Activated T-cell treated with anti-CD3 and anti-CD28 coated beads for 24 hours (primary cell): ENCODE data around the gene CAMK4.
A peak's percentile ranks its signal among the peaks of the same experiment; 100 is the strongest.

ENCODE experiments used
- DNase-seq: peaks from one replicate; pipeline ENCODE4 v3.0.0-alpha.2; 2020; ENCODE audit warnings: low read depth

The CAMK4 gene

DNA sequence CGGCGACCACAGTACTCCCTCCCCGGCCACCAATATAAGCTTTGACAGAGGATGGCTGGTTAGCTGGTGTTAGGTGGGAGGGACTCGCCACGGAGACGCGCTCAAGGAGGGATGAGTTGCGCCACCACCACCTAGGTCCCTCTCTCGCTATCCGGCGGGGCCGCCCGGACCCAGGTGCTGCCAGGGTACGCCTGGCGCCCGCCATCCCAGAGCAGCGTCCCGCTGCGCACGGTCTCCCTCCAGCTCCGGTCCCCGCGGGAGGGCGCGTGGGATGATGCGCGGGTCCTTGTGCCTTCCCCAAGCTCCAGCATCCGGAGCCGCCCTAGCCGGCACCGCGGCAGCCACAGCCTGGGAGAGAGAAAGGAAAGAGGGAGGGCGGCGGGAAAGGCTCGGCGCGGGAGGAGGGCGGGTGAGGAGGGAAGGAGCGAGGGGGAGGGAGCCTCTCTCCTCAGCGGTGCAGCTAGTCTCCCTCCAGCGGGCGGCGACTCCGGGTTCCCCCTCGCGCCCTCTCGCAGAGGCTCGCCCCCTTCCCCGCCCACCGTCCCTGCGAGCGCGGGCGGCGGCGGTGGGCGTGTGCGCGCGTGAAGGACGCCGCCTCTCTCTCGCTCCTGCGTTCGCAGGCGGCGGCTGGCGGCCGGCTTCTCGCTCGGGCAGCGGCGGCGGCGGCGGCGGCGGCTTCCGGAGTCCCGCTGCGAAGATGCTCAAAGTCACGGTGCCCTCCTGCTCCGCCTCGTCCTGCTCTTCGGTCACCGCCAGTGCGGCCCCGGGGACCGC is at the start of gene CAMK4:
TSS of gene CAMK4 (plus strand) at position 598 of the 774 bp plus-strand sequence. CDS start at position 698, 100 bp downstream.
- DNase-seq: peak; percentile 56

GRCh38 chr5:111183064-111183463 is 41.1 kb upstream of the CAMK4 start:
- DNase-seq: no peak

DNA sequence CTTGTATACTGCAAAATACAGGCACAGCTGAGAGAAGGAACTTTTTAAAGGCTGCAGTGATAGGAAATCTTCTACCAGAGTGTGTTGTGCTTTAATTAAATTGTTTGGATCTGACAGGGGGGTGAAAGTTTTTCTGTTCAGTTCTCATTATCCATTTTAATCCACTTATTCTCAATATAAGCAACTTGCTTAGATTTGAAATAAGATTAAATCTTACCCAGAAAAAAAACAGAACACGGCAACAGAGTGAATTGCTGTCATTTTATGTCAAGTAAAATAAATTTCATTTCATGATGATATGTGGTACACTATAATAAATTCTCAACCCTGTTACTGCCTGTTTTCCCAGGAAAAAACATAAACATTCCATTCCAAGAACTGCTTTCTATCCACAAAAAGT is 37.1 kb upstream of the CAMK4 start:
- DNase-seq: no peak

- DNase-seq: no peak
Measured at GRCh38 chr5:111194053-111194452, 30.1 kb upstream of the CAMK4 start.

DNA sequence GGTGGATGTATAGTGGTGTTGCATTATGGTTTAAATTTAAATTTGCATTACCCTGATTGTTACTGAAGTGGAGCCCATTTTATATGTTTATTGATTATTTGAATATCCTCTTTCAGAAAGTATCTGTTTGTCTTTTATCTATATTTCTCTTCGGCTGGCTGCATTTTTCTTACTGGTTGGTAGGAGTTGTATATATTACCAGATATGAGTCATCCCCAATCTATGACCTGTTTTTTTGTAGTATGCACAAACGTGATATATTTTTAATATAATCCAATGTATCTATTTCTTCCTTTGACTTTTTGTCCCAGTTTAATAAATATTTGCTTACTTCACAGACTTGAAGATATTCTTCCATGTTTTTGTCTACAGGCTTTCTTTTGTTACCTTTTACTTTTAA is 29.3 kb upstream of the CAMK4 start:
- no peak for DNase-seq

DNA sequence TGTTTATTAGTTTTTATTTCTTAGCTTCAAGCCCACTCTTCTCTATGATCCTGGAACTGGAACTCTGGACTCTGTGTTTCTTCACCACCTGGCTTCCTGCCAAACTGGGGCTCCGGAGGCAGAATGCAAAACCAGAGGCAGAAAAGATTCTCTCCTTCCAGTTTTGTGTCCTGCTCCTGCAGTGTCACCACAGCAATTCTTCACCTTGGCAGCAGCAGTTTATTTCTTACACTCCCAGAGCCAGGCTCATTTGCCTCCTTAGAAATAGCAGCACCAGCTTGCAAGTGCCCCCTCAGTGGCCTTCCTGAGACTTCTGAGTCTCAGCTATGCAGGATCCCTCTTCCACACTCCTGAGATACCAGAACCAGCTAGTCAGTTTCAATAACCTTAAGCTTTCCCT is 26.7 kb upstream of the CAMK4 start:
- DNase-seq: no peak

DNA sequence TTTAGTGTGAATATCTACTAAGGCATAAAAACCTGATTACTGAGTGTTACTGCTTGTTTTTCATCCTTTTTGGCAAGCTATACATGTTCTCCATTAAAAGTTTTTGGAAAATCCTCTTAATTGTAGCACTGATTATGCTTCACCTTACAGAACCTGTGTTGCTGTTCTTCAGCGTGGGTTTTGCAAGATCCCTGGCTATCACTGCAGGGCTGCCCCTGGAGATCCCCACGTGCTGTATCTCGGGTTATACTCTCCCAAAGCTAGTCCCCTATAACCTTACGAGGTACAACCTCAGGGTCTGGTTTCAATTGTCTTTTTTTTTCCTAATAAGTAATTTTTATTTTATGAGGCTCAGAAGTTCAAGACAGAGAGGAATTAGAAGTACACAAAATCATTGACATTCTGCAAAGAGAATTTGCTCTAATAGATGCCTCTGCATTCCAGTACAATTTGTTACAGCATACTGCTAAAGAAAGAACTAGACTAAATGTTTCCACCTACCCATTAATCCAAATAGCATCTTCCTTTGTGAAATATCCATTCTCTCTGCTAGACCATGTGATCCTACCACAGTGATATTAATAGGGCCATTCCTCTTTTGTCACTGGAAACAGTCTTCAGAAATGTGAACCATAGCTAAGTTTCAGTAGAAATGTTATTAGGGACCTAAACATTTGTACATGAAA is 25.8 kb upstream of the CAMK4 start:
- DNase-seq: no peak

- DNase-seq: no peak
Measured at GRCh38 chr5:111200828-111201227, 23.4 kb upstream of the CAMK4 start.

GRCh38 chr5:111201705-111202104 is 22.5 kb upstream of the CAMK4 start:
- DNase-seq: no peak

DNA sequence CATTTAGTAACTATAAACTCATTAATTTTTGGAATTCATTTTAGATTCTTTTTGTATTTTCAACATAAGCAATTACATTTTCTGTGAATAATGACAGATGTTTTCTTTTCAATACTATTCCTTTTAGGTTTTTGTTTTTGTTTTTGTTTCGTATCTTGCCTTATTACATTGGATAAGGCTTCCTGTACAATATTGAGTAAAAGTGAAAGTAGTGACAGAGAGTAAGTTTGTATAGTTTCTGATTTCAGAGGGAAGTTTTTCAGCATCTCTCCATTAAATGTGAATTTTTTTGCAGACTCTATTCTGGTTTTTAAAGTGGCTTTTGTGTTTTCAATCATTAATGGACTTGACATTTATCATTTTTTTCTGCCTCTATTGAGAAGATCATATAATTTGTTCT is 12.8 kb upstream of the CAMK4 start:
- no peak for DNase-seq

GRCh38 chr5:111214052-111214742 is 10.0 kb upstream of the CAMK4 start:
- DNase-seq: no peak

DNA sequence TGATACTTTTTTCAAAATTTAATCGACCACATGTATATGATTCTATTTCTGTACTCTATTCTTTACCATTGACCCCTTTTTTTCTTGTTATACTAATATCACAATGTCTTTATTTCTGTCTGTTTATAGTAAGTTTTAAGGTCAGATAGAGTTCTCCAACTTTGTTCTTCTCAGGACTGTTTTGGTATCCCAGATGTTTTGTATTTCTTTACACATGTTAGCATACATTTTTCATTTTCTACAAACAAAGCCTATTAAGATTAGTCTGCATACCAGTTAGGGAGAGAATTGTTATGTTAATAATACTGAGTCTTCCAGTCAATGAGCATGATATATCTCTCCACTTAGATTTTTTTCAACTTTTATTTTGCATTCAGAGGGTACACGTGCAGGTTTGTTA is 8.2 kb upstream of the CAMK4 start:
- no peak for DNase-seq

DNA sequence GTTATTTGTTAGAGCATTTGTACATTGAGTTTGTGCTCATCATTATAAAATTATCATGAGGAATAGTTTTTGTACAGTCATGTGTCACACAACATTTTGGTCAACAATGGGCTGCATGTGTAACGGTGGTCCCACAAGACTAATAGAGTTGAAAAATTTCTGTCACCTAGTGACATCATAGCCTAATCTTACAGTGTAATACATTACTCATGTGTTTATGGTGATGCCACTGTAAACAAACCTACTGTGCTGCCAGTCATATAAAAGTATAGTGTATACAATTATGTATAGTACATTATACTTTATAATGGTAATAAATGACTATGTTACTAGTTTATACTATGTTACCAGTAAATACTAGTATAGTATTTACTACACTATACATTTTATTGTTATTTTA is 3.0 kb upstream of the CAMK4 start:
- no peak for DNase-seq

GRCh38 chr5:111223101-111223786 is 940 bp upstream of the CAMK4 start:
- DNase-seq: no peak

- no peak for DNase-seq
Measured at GRCh38 chr5:111224561-111225345, 569 bp downstream of the CAMK4 start.

DNA sequence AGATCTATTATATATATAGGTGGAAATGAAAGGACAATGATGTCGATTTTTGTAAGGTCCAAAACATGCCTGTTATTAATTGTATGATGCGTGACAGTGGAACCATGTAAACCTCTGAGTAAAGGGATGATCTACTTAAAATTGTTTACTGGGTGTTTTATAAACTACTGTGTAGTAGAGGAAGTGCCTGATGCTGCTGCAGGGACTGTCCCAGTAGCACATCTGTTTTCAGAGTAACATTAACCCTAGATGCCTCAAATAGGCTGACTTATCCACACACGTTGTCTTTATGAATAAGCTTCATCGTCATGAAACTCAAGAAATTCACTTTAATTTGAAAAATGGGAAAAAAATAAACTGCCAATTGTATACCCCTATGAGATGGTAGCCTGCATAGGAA is 1.7 kb downstream of the CAMK4 start:
- no peak for DNase-seq

DNA sequence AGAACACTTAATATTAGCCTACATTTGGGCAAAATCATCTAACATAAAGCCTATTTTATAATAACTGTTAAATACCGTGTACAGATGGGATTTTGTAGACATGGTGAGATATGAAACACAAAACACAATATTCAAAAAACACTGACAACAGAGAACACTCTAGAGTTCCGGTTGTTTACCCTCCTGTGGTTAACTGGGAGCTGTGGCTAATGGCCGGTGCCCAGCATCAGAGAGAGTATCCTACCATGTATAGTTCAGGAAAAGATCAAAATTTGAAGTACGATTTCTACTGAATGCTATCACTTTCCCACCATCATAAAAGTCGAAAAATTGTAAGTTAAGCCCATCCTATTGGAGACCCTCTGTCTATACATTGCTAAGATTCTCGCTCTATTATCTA is 2.4 kb downstream of the CAMK4 start:
- no peak for DNase-seq

DNA sequence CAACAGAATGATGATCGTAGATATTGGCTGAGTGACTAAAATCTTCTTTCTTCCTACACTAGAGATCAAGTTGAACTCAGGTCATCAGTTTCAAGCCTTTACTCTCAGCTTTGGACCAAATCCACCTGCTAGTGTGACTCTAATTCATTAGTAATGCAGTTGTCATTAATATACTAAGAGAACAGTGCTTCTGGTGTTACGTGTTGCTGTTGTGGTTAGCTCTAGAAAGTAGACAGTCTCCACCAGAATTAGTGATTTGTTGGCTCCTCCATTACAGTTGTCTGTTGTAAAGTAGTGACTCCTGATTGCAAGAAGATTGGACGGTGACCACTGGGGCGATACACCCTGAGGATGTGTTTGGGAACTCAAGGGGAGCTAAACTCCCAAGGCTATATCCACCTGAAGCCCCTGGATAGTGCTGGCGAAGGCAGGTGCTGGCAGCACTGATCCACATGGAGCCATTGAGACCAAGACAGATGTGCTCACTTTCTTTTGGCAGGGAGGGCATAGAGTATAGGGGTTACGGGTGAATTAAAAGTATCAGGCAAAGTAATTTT is 3.1 kb downstream of the CAMK4 start:
- no peak for DNase-seq

DNA sequence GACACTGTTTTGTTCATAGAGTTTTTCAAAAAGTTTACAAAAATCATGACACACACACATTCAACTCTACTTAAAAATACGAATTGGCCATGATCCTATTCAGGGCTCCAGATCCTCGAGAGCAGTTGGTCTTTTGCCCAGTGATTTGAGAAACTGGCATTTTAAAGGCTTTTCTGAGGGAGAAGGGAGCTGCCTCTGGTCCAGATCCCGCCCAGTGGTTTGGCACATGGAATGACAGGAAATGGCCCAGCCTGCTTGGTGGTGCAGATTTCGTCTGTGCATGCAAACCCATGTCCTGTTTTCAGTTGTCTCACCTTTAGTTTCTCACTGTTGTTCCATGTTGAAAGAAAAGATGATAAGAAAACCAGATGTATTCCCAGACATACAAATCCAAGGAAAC is 3.6 kb downstream of the CAMK4 start:
- DNase-seq: no peak

- no peak for DNase-seq
Measured at GRCh38 chr5:111228520-111229220, 4.5 kb downstream of the CAMK4 start.
